Measurements from ENCODE around the gene ABCC4.

- TF ChIP-seq POLR2AphosphoS5 (IDR thresholded peaks at IDR 0.05; ENCODE audit: insufficient read depth in 1 of 2, low read depth in 1 of 2) (no peak), CTCF (IDR thresholded peaks at IDR 0.05) (no peak), POLR2A (IDR thresholded peaks at IDR 0.05) (no peak)
These were observed 201.7 kb downstream of the ABCC4 start for GRCh38 chr13:95099541-95099940.

Data from vagina (tissue), 2 donors.